Neural progenitor cell (in vitro differentiated cells): ENCODE data around the gene PPHLN1. TPM values are rescaled to one million over a fixed set of nuclear protein-coding genes. Genes with fewer than 3 reads are reported as not detected.
"Not testable (repeated sequence)": the region's sequence is repeated elsewhere in the genome, so short reads cannot be mapped to it uniquely, and the experiment has no call there.

Experiments used
- DNase-seq: peaks from one replicate; pipeline ENCODE4 v3.0.0-alpha.2; 2016; ENCODE audit warnings: low spot score
- H2AFZ ChIP-seq: fragments of 200-600 bp; sonication (generic); replicated peaks from 2 replicates; pipeline ENCODE4 v1.6.1; 2016; ENCODE audit warnings: antibody characterized with exemption
- H3F3A ChIP-seq: fragments of 200-600 bp; sonication (generic); 2 replicates; pipeline ENCODE4 v1.6.1; 2016; ENCODE audit warnings: antibody characterized with exemption, low read depth
- H3K27ac ChIP-seq: fragments of 200-600 bp; sonication (generic); 2 replicates; pipeline ENCODE4 v1.5.1; 2016; ENCODE audit warnings: mild to moderate bottlenecking
- H3K27me3 ChIP-seq: fragments of 200-600 bp; sonication (generic); 2 replicates; pipeline ENCODE4 v1.6.1; 2016; ENCODE audit warnings: mild to moderate bottlenecking, moderate library complexity
- H3K36me3 ChIP-seq: fragments of 200-600 bp; sonication (generic); 2 replicates; pipeline ENCODE4 v1.5.1; 2016
- H3K4me1 ChIP-seq: fragments of 200-600 bp; sonication (generic); 2 replicates; pipeline ENCODE4 v1.6.1; 2016; ENCODE audit warnings: mixed run types
- H3K4me2 ChIP-seq: fragments of 200-600 bp; sonication (generic); 2 replicates; pipeline ENCODE4 v1.6.1; 2016
- H3K4me3 ChIP-seq: fragments of 200-600 bp; sonication (generic); 2 replicates; pipeline ENCODE4 v1.5.1; 2016
- H3K79me2 ChIP-seq: fragments of 200-600 bp; sonication (generic); 2 replicates; pipeline ENCODE4 v1.6.1; 2016; ENCODE audit warnings: low read depth
- H3K9ac ChIP-seq: fragments of 200-600 bp; sonication (generic); 2 replicates; pipeline ENCODE4 v1.6.1; 2016
- H3K9me3 ChIP-seq: fragments of 200-600 bp; sonication (generic); 2 replicates; pipeline ENCODE4 v1.5.1; 2016; ENCODE audit warnings: low read depth
- H4K20me1 ChIP-seq: fragments of 200-600 bp; sonication (generic); 2 replicates; pipeline ENCODE4 v1.6.1; 2016; ENCODE audit warnings: low read depth
- H3K27ac Mint-ChIP-seq: 3 replicates; pipeline ENCODE4 v1.8.0; 2021; ENCODE audit warnings: mixed read lengths
- H3K27me3 Mint-ChIP-seq: 2 replicates; pipeline ENCODE4 v1.8.0; 2022; ENCODE audit warnings: low read depth, mild to moderate bottlenecking, inconsistent platforms, moderate library complexity, mixed read lengths; ENCODE audit not compliant: insufficient read depth
- H3K36me3 Mint-ChIP-seq: 3 replicates; pipeline ENCODE4 v1.8.0; 2021; ENCODE audit warnings: mixed read lengths
- H3K4me1 Mint-ChIP-seq: 3 replicates; pipeline ENCODE4 v1.8.0; 2021; ENCODE audit warnings: mixed read lengths
- H3K4me3 Mint-ChIP-seq: 3 replicates; pipeline ENCODE4 v1.8.0; 2021; ENCODE audit warnings: mild to moderate bottlenecking, moderate library complexity, mixed read lengths
- H3K9me3 Mint-ChIP-seq: 3 replicates; pipeline ENCODE4 v1.8.0; 2020; ENCODE audit warnings: mixed read lengths
- EZH2 ChIP-seq: fragments of 200-600 bp; sonication (generic); IDR thresholded peaks from 2 replicates; pipeline ENCODE4 v1.6.1; 2017; ENCODE audit warnings: antibody characterized with exemption, mild to moderate bottlenecking, moderate library complexity
- EZH2phosphoT487 ChIP-seq: fragments of 200-600 bp; sonication (generic); IDR thresholded peaks from 2 replicates; pipeline ENCODE4 v1.6.1; 2017; ENCODE audit warnings: antibody characterized with exemption
- total RNA-seq: library from RNA; depleted of rRNA; stranded (reverse); fragments of >200 nt; gene quantifications from 2 replicates; pipeline ENCODE4 v1.2.3, GENCODE V29; 2015; ENCODE audit warnings: low replicate concordance
- TF ChIP-seq, protein P1 (sequence below): fragments of 200-600 bp; sonication (generic); IDR thresholded peaks from 2 replicates; pipeline ENCODE4 v1.5.1; 2017; ENCODE audit warnings: antibody characterized with exemption, mild to moderate bottlenecking

The PPHLN1 gene
- total RNA-seq, 1 donor from 2014 or later = 95.5 TPM

GRCh38 chr12:42325326-42325652 lies 678 bp upstream of the PPHLN1 start:
- Mint-ChIP-seq H3K36me3 (peaks cover 7% of the 10 kb centered on the region), H3K9me3 (no peaks in the 10 kb centered on the region), H3K4me1 (peaks cover 21% of the 10 kb centered on the region), H3K27ac (peak overlapping the region; percentile 97), H3K4me3 (peak overlapping the region; percentile 97), H3K27me3 (no peaks in the 10 kb centered on the region)
- peak overlapping the region; percentile 85 for H2AFZ ChIP-seq
- peaks cover 60% of the 10 kb centered on the region for H3K79me2 ChIP-seq
- peaks cover 6% of the 10 kb centered on the region for H3F3A ChIP-seq
- peaks cover 13% of the 10 kb centered on the region for H3K36me3 ChIP-seq
- no peak for DNase-seq
- peaks cover 13% of the 10 kb centered on the region for H3K4me1 ChIP-seq
- peak overlapping the region; percentile 78 for H3K9ac ChIP-seq
- TF ChIP-seq, protein P1, sequence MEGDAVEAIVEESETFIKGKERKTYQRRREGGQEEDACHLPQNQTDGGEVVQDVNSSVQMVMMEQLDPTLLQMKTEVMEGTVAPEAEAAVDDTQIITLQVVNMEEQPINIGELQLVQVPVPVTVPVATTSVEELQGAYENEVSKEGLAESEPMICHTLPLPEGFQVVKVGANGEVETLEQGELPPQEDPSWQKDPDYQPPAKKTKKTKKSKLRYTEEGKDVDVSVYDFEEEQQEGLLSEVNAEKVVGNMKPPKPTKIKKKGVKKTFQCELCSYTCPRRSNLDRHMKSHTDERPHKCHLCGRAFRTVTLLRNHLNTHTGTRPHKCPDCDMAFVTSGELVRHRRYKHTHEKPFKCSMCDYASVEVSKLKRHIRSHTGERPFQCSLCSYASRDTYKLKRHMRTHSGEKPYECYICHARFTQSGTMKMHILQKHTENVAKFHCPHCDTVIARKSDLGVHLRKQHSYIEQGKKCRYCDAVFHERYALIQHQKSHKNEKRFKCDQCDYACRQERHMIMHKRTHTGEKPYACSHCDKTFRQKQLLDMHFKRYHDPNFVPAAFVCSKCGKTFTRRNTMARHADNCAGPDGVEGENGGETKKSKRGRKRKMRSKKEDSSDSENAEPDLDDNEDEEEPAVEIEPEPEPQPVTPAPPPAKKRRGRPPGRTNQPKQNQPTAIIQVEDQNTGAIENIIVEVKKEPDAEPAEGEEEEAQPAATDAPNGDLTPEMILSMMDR = no peak
- TF ChIP-seq EZH2phosphoT487 (no peak), EZH2 (no peak)
- peak overlapping the region; percentile 88 for H3K27ac ChIP-seq
- H4K20me1 ChIP-seq = peaks cover 33% of the 10 kb centered on the region
- H3K27me3 ChIP-seq = no peaks in the 10 kb centered on the region
- H3K4me3 ChIP-seq = peak overlapping the region; percentile 79
- H3K9me3 ChIP-seq = no peaks in the 10 kb centered on the region
- peak overlapping the region; percentile 82 for H3K4me2 ChIP-seq

GRCh38 chr12:42326541-42327226 lies 717 bp downstream of the PPHLN1 start:
- H3K27me3 Mint-ChIP-seq = no peaks in the 10 kb centered on the region
- Histone ChIP-seq H3K4me2 (peak overlapping the region; percentile 82), H3F3A (peaks cover 6% of the 10 kb centered on the region), H2AFZ (peak overlapping the region; percentile 85), H3K9ac (peak overlapping the region; percentile 78), H4K20me1 (peaks cover 44% of the 10 kb centered on the region), H3K27ac (peak overlapping the region; percentile 88), H3K4me1 (peaks cover 13% of the 10 kb centered on the region), H3K9me3 (no peaks in the 10 kb centered on the region), H3K36me3 (peaks cover 10% of the 10 kb centered on the region), H3K4me3 (peak overlapping the region; percentile 79), H3K27me3 (no peaks in the 10 kb centered on the region), H3K79me2 (peaks cover 74% of the 10 kb centered on the region)
- H3K9me3 Mint-ChIP-seq = no peaks in the 10 kb centered on the region
- peak; percentile 11 for DNase-seq
- H3K4me3 Mint-ChIP-seq = peak overlapping the region; percentile 97
- TF ChIP-seq, protein P1 = no peak
- TF ChIP-seq EZH2phosphoT487 (no peak), EZH2 (no peak)
- H3K4me1 Mint-ChIP-seq = peaks cover 21% of the 10 kb centered on the region
- H3K27ac Mint-ChIP-seq = peak overlapping the region; percentile 97
- peaks cover under 1% of the 10 kb centered on the region for H3K36me3 Mint-ChIP-seq

DNA sequence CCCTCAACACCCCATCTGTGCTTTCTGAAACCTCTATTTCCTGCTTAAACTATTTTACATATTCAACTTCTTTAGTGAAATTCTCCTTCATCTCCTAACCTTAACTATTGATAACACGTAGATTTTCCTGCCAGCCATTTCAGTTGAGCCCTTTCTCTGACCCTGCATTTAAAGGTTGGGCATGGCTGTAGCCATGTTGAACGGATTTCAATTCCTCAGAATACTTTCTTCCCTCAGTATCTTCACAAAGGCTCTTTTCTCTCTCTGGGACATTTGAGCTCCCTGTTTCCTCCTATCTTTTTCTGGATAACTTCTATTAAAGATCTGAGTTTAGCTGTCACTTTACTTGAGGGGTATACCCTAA lies 1.2 kb downstream of the PPHLN1 start:
- H2AFZ ChIP-seq = no peak overlapping the region
- peaks cover 21% of the 10 kb centered on the region for H3K4me1 Mint-ChIP-seq
- peak overlapping the region; percentile 97 for H3K4me3 Mint-ChIP-seq
- H3K27me3 ChIP-seq = no peaks in the 10 kb centered on the region
- DNase-seq = no peak
- H3K79me2 ChIP-seq = peaks cover 79% of the 10 kb centered on the region
- TF ChIP-seq EZH2phosphoT487 (no peak), EZH2 (no peak)
- TF ChIP-seq, protein P1 = no peak
- H3K27me3 Mint-ChIP-seq = no peaks in the 10 kb centered on the region
- no peak overlapping the region for H3K27ac ChIP-seq
- no peaks in the 10 kb centered on the region for H3K9me3 ChIP-seq
- H3K9ac ChIP-seq = peak overlapping the region; percentile 78
- peaks cover 5% of the 10 kb centered on the region for H3K36me3 ChIP-seq
- peak overlapping the region; percentile 11 for H3K27ac Mint-ChIP-seq
- no peaks in the 10 kb centered on the region for H3K36me3 Mint-ChIP-seq
- peak overlapping the region; percentile 82 for H3K4me2 ChIP-seq
- peak overlapping the region; percentile 79 for H3K4me3 ChIP-seq
- peaks cover 6% of the 10 kb centered on the region for H3F3A ChIP-seq
- peaks cover 49% of the 10 kb centered on the region for H4K20me1 ChIP-seq
- peaks cover 13% of the 10 kb centered on the region for H3K4me1 ChIP-seq
- no peaks in the 10 kb centered on the region for H3K9me3 Mint-ChIP-seq

DNA sequence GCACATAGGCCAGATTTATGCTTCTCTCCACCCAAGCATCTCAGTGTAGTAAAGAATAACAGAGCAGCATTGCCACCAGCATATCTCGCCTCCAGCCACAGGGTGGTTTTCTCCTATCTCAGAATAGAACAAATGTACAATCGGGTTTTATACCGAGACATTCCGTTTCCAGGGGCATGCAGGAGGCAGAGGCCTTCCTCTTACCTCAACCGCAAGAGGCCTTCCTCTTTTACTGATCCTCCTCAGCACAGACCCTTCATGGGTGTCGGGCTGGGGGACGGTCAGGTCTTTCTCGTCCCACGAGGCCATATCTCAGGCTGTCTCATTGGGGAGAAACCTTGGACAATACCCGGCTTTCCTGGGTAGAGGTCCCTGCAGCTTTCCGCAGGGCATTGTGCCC lies 4.1 kb downstream of the PPHLN1 start:
- Histone ChIP-seq H3K79me2 (peaks cover 98% of the 10 kb centered on the region), H4K20me1 (peaks cover 71% of the 10 kb centered on the region)
- H3F3A ChIP-seq, H3K36me3 ChIP-seq, H2AFZ ChIP-seq, H3K36me3 Mint-ChIP-seq, H3K9me3 ChIP-seq, H3K27me3 ChIP-seq, H3K27ac Mint-ChIP-seq, H3K27ac ChIP-seq, H3K4me3 Mint-ChIP-seq, H3K27me3 Mint-ChIP-seq, H3K4me1 ChIP-seq, H3K4me3 ChIP-seq, H3K9ac ChIP-seq, H3K4me2 ChIP-seq, H3K9me3 Mint-ChIP-seq, DNase-seq: not testable (repeated sequence)
- peaks cover 15% of the 10 kb centered on the region for H3K4me1 Mint-ChIP-seq
